Neural progenitor cell (in vitro differentiated cells): ENCODE data around the gene EPB41L4A. TPM values are rescaled to one million over a fixed set of nuclear protein-coding genes. Genes with fewer than 3 reads are reported as not detected.

Experiments
- DNase-seq: peaks from one replicate; pipeline ENCODE4 v3.0.0-alpha.2; 2016; ENCODE audit warnings: low spot score
- H2AFZ ChIP-seq: fragments of 200-600 bp; sonication (generic); replicated peaks from 2 replicates; pipeline ENCODE4 v1.6.1; 2016; ENCODE audit warnings: antibody characterized with exemption
- H3F3A ChIP-seq: fragments of 200-600 bp; sonication (generic); 2 replicates; pipeline ENCODE4 v1.6.1; 2016; ENCODE audit warnings: antibody characterized with exemption, low read depth
- H3K27ac ChIP-seq: fragments of 200-600 bp; sonication (generic); 2 replicates; pipeline ENCODE4 v1.5.1; 2016; ENCODE audit warnings: mild to moderate bottlenecking
- H3K27me3 ChIP-seq: fragments of 200-600 bp; sonication (generic); 2 replicates; pipeline ENCODE4 v1.6.1; 2016; ENCODE audit warnings: mild to moderate bottlenecking, moderate library complexity
- H3K36me3 ChIP-seq: fragments of 200-600 bp; sonication (generic); 2 replicates; pipeline ENCODE4 v1.5.1; 2016
- H3K4me1 ChIP-seq: fragments of 200-600 bp; sonication (generic); 2 replicates; pipeline ENCODE4 v1.6.1; 2016; ENCODE audit warnings: mixed run types
- H3K4me2 ChIP-seq: fragments of 200-600 bp; sonication (generic); 2 replicates; pipeline ENCODE4 v1.6.1; 2016
- H3K4me3 ChIP-seq: fragments of 200-600 bp; sonication (generic); 2 replicates; pipeline ENCODE4 v1.5.1; 2016
- H3K79me2 ChIP-seq: fragments of 200-600 bp; sonication (generic); 2 replicates; pipeline ENCODE4 v1.6.1; 2016; ENCODE audit warnings: low read depth
- H3K9ac ChIP-seq: fragments of 200-600 bp; sonication (generic); 2 replicates; pipeline ENCODE4 v1.6.1; 2016
- H3K9me3 ChIP-seq: fragments of 200-600 bp; sonication (generic); 2 replicates; pipeline ENCODE4 v1.5.1; 2016; ENCODE audit warnings: low read depth
- H4K20me1 ChIP-seq: fragments of 200-600 bp; sonication (generic); 2 replicates; pipeline ENCODE4 v1.6.1; 2016; ENCODE audit warnings: low read depth
- H3K27ac Mint-ChIP-seq: 3 replicates; pipeline ENCODE4 v1.8.0; 2021; ENCODE audit warnings: mixed read lengths
- H3K27me3 Mint-ChIP-seq: 2 replicates; pipeline ENCODE4 v1.8.0; 2022; ENCODE audit warnings: low read depth, mild to moderate bottlenecking, inconsistent platforms, moderate library complexity, mixed read lengths; ENCODE audit not compliant: insufficient read depth
- H3K36me3 Mint-ChIP-seq: 3 replicates; pipeline ENCODE4 v1.8.0; 2021; ENCODE audit warnings: mixed read lengths
- H3K4me1 Mint-ChIP-seq: 3 replicates; pipeline ENCODE4 v1.8.0; 2021; ENCODE audit warnings: mixed read lengths
- H3K4me3 Mint-ChIP-seq: 3 replicates; pipeline ENCODE4 v1.8.0; 2021; ENCODE audit warnings: mild to moderate bottlenecking, moderate library complexity, mixed read lengths
- H3K9me3 Mint-ChIP-seq: 3 replicates; pipeline ENCODE4 v1.8.0; 2020; ENCODE audit warnings: mixed read lengths
- CTCF ChIP-seq: fragments of 200-600 bp; sonication (generic); IDR thresholded peaks from 2 replicates; pipeline ENCODE4 v1.5.1; 2017; ENCODE audit warnings: antibody characterized with exemption, mild to moderate bottlenecking
- EZH2 ChIP-seq: fragments of 200-600 bp; sonication (generic); IDR thresholded peaks from 2 replicates; pipeline ENCODE4 v1.6.1; 2017; ENCODE audit warnings: antibody characterized with exemption, mild to moderate bottlenecking, moderate library complexity
- EZH2phosphoT487 ChIP-seq: fragments of 200-600 bp; sonication (generic); IDR thresholded peaks from 2 replicates; pipeline ENCODE4 v1.6.1; 2017; ENCODE audit warnings: antibody characterized with exemption
- total RNA-seq: library from RNA; depleted of rRNA; stranded (reverse); fragments of >200 nt; gene quantifications from 2 replicates; pipeline ENCODE4 v1.2.3, GENCODE V29; 2015; ENCODE audit warnings: low replicate concordance

Gene EPB41L4A
- total RNA-seq, 1 donor from 2014 or later, result 2.7 TPM

GRCh38 chr5:112253478-112254250, 165.4 kb downstream of the EPB41L4A start:
- DNase-seq, result no peak
- H3K27me3 Mint-ChIP-seq, result no peaks in the 10 kb centered on the region
- Histone ChIP-seq H3K9me3 (no peaks in the 10 kb centered on the region), H3K4me2 (no peak overlapping the region), H3K4me3 (no peak overlapping the region), H3K27me3 (no peaks in the 10 kb centered on the region), H2AFZ (no peak overlapping the region), H4K20me1 (no peaks in the 10 kb centered on the region), H3K79me2 (no peaks in the 10 kb centered on the region), H3K9ac (no peak overlapping the region), H3K4me1 (peaks cover 13% of the 10 kb centered on the region), H3K27ac (no peak overlapping the region), H3K36me3 (no peaks in the 10 kb centered on the region), H3F3A (no peaks in the 10 kb centered on the region)
- H3K9me3 Mint-ChIP-seq, result no peaks in the 10 kb centered on the region
- no peaks in the 10 kb centered on the region for H3K36me3 Mint-ChIP-seq
- peaks cover 7% of the 10 kb centered on the region for H3K4me1 Mint-ChIP-seq
- no peak overlapping the region for H3K4me3 Mint-ChIP-seq
- H3K27ac Mint-ChIP-seq, result no peak overlapping the region
- TF ChIP-seq EZH2, result no peak
- TF ChIP-seq EZH2phosphoT487, result no peak
- TF ChIP-seq CTCF, result no peak

- Histone ChIP-seq H3K9me3 (no peaks in the 10 kb centered on the region), H3K27ac (no peak overlapping the region), H3K4me1 (peaks cover 14% of the 10 kb centered on the region), H3K79me2 (no peaks in the 10 kb centered on the region), H3K36me3 (no peaks in the 10 kb centered on the region), H2AFZ (no peak overlapping the region), H3K27me3 (no peaks in the 10 kb centered on the region), H3F3A (peaks cover 6% of the 10 kb centered on the region), H3K4me2 (no peak overlapping the region), H4K20me1 (no peaks in the 10 kb centered on the region), H3K4me3 (no peak overlapping the region), H3K9ac (no peak overlapping the region)
- H3K4me3 Mint-ChIP-seq, result no peak overlapping the region
- no peak overlapping the region for H3K27ac Mint-ChIP-seq
- no peak for DNase-seq
- H3K9me3 Mint-ChIP-seq, result no peaks in the 10 kb centered on the region
- H3K36me3 Mint-ChIP-seq, result no peaks in the 10 kb centered on the region
- TF ChIP-seq EZH2phosphoT487 (no peak), EZH2 (no peak), CTCF (no peak)
- no peaks in the 10 kb centered on the region for H3K27me3 Mint-ChIP-seq
- peaks cover 28% of the 10 kb centered on the region for H3K4me1 Mint-ChIP-seq
Measured at GRCh38 chr5:112250551-112250950, 168.5 kb downstream of the EPB41L4A start.

- H3K27ac Mint-ChIP-seq, result no peak overlapping the region
Measured at GRCh38 chr5:112248623-112249022, 170.5 kb downstream of the EPB41L4A start.

More at GRCh38 chr5:112248623-112249022, 170.5 kb downstream of the EPB41L4A start:
- H3K36me3 ChIP-seq, result no peaks in the 10 kb centered on the region
- H3K4me1 ChIP-seq, result peaks cover 19% of the 10 kb centered on the region
- H3K9me3 Mint-ChIP-seq, result no peaks in the 10 kb centered on the region
- H3K27ac ChIP-seq, result no peak overlapping the region
- H3K9ac ChIP-seq, result no peak overlapping the region
- H3K79me2 ChIP-seq, result no peaks in the 10 kb centered on the region
- no peak overlapping the region for H3K4me3 Mint-ChIP-seq
- no peak overlapping the region for H3K4me3 ChIP-seq
- H3K27me3 Mint-ChIP-seq, result no peaks in the 10 kb centered on the region
- H4K20me1 ChIP-seq, result no peaks in the 10 kb centered on the region
- no peaks in the 10 kb centered on the region for H3K27me3 ChIP-seq
- DNase-seq, result no peak
- H3F3A ChIP-seq, result peaks cover 6% of the 10 kb centered on the region
- no peak for TF ChIP-seq CTCF
- TF ChIP-seq EZH2, result no peak
- TF ChIP-seq EZH2phosphoT487, result no peak
- no peak overlapping the region for H3K4me2 ChIP-seq
- H3K9me3 ChIP-seq, result no peaks in the 10 kb centered on the region
- H3K36me3 Mint-ChIP-seq, result no peaks in the 10 kb centered on the region
- peaks cover 31% of the 10 kb centered on the region for H3K4me1 Mint-ChIP-seq
- H2AFZ ChIP-seq, result no peak overlapping the region
